Esophagus muscularis mucosa (tissue), 4 donors: ENCODE results near the gene RARG. TPM values are rescaled to one million over a fixed set of nuclear protein-coding genes. Genes with fewer than 3 reads are reported as not detected.
A peak's percentile ranks its signal among the peaks of the same experiment; 100 is the strongest.

Experiments
- DNase-seq: peaks from one replicate; pipeline ENCODE4 v3.0.0-alpha.2; 2017; ENCODE audit errors: extremely low spot score
- H3K27ac ChIP-seq, 4 donors: fragments of 200-600 bp; sonication (generic); replicated peaks in 1 of 4; 1 replicate in 3 of 4; 2 replicates in 1 of 4; pipeline ENCODE4 v1.5.1; 2016 to 2019; ENCODE audit warnings: mild to moderate bottlenecking in 1 of 4
- H3K27me3 ChIP-seq, 4 donors: fragments of 200-600 bp; sonication (generic); one replicate each; pipeline versions ENCODE4 v1.5.1 to v1.6.0; 2016 to 2019
- H3K36me3 ChIP-seq, 4 donors: fragments of 200-600 bp; sonication (generic); one replicate each; pipeline ENCODE4 v1.5.1; 2016 to 2019
- H3K4me1 ChIP-seq, 4 donors: fragments of 200-600 bp; sonication (generic); one replicate each; pipeline ENCODE4 v1.5.1; 2016 to 2019
- H3K4me3 ChIP-seq, 4 donors: fragments of 200-600 bp; sonication (generic); 1 replicate in 2 of 4; 2 replicates in 2 of 4; pipeline ENCODE4 v1.5.1; 2016 to 2019; ENCODE audit warnings: mild to moderate bottlenecking in 4 of 4, moderate library complexity in 1 of 4
- H3K9me3 ChIP-seq, 4 donors: fragments of 200-600 bp; sonication (generic); 1 replicate in 3 of 4; 2 replicates in 1 of 4; pipeline ENCODE4 v1.5.1; 2016 to 2019
- EP300 ChIP-seq: sonication (generic); formaldehyde crosslinking; IDR thresholded peaks from one replicate; pipeline ENCODE4 v1.6.1; 2017; ENCODE audit warnings: antibody characterized with exemption
- POLR2A ChIP-seq: fragments of 450-650 bp; IDR thresholded peaks from one replicate; pipeline ENCODE4 v1.6.1; 2017; ENCODE audit warnings: antibody characterized with exemption, moderate library complexity, mild to moderate bottlenecking, low read depth
- POLR2AphosphoS5 ChIP-seq, 2 donors: sonication (generic); formaldehyde crosslinking; IDR thresholded peaks; one replicate each; pipeline ENCODE4 v1.6.1; 2017; ENCODE audit warnings: antibody characterized with exemption in 2 of 2
- WGBS: methylation state at CpG from one replicate; pipeline ENCODE4 v1.1.5; 2018; 5-methylcytosine and 5-hydroxymethylcytosine counted together
- intact Hi-C: fragments of 100-400 bp; cut with DNase I; formaldehyde crosslinking; loops from one replicate; pipeline ENCODE4 v1.15.1; 2023
- total RNA-seq, 4 donors: library from RNA; depleted of rRNA; stranded (reverse); fragments of >200 nt; gene quantifications; one replicate each; pipeline versions ENCODE4 v1.1.0 to v1.2.1, GENCODE V29; 2016
- TF ChIP-seq, protein P1 (sequence below), 3 experiments: fragments of 200-600 bp in 2 of 3; fragments of 450-650 bp in 1 of 3; sonication (generic) in 2 of 3; IDR thresholded peaks; one replicate each; pipeline ENCODE4 v1.5.1; 2017 to 2019; ENCODE audit warnings: antibody characterized with exemption in 3 of 3, mild to moderate bottlenecking in 2 of 3, moderate library complexity in 1 of 3

RARG gene
- 10 to 100 TPM; 10.3 to 26.1 (median 22.9) TPM for total RNA-seq

DNA sequence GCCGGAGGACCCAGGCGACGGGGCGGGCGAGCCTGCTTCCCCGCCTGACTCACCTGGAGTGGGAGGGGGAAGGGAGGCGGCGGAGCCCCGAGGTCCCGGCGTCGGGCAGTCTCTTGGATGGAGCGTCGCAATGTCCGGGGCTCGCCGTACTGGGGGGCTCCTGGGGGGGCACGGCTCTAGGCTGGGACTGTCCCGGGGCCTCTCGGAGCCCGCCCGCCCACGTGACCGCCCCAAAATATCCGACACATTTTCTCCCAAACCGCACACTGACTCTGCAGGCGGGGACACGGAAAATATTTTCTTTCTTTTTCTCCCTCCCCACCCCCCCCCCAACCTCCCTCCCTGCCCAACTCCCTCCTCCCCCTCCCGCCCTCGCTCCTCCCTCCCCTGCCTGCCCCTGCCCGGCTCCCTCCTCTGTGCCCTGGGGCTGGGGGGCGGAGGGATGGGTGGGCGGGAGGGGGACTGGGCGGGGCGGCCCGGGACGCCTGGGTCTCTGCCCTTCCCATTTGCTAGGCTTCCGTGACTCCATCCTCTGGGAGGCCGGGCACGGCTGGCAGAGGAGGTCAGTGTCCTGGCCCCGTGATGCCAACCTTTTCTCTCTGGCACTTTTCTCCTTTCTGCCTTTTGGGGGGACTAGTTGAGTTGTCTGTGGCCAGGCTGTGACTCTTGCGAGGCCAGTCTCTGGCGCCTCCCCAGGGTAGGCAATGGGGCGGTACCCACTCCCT is at the start of gene RARG:
Gene RARG (minus strand): TSS at position 289 of the 725 bp plus-strand sequence. CDS start 4,664 bp downstream, outside the sequence.
- H3K4me1 ChIP-seq = peaks cover 34 to 64% (median 63%) of the 10 kb centered on the region in 4 donors
- WGBS = 2% methylated on average over 35 of the region's 44 CpGs
- peak; percentile 45 to 80 for TF ChIP-seq POLR2AphosphoS5 (IDR thresholded peaks at IDR 0.05)
- TF ChIP-seq, protein P1, sequence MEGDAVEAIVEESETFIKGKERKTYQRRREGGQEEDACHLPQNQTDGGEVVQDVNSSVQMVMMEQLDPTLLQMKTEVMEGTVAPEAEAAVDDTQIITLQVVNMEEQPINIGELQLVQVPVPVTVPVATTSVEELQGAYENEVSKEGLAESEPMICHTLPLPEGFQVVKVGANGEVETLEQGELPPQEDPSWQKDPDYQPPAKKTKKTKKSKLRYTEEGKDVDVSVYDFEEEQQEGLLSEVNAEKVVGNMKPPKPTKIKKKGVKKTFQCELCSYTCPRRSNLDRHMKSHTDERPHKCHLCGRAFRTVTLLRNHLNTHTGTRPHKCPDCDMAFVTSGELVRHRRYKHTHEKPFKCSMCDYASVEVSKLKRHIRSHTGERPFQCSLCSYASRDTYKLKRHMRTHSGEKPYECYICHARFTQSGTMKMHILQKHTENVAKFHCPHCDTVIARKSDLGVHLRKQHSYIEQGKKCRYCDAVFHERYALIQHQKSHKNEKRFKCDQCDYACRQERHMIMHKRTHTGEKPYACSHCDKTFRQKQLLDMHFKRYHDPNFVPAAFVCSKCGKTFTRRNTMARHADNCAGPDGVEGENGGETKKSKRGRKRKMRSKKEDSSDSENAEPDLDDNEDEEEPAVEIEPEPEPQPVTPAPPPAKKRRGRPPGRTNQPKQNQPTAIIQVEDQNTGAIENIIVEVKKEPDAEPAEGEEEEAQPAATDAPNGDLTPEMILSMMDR (IDR thresholded peaks at IDR 0.05) = peak in 1 of 3 experiments; percentile 16
- TF ChIP-seq POLR2A = no peak
- DNase-seq = no peak
- no peaks in the 10 kb centered on the region for H3K9me3 ChIP-seq
- peak within 1 kb of the TSS; percentile 71 to 93 (median 78) for H3K4me3 ChIP-seq
- intact Hi-C loops = no loop called here
- H3K36me3 ChIP-seq = peaks cover 0 to 17% (median 4%) of the 10 kb centered on the region in 4 donors
- no peaks in the 10 kb centered on the region for H3K27me3 ChIP-seq
- H3K27ac ChIP-seq = peak within 1 kb of the TSS; percentile 88 to 96 (median 90)

DNA sequence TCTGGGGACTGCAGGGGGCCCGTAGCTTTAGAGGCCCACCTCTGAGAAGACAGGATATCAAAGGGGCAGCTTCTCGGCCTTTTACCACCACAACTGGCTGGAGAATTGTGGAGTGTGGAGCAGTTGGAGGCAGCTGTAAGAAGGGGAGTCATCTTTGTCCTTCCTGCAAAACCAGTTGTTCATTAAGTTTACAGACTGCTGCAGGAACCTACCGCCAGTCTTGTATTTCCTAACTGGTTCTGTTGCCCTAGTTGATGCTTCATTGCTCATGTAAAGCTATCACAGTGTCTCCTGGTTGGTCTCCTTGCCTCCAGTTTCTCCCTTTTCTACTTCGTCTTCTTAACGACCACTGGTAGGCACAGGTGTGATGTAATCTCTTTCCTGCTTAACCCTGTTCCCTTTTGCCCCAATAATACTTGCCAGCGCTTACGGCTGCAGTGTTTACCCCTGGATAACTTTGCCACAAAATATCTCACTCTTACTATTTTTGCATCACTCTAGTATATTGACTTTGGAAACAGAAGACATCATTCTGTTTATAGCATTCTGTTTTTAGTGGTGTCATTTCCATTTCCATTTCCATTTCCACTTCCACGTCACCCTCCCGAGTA is 48.0 kb upstream of the RARG start:
- no peak overlapping the region for H3K4me3 ChIP-seq
- no peaks in the 10 kb centered on the region for H3K36me3 ChIP-seq
- no peaks in the 10 kb centered on the region for H3K4me1 ChIP-seq
- H3K27ac ChIP-seq = no peak overlapping the region
- DNase-seq = no peak
- no peaks in the 10 kb centered on the region for H3K27me3 ChIP-seq
- WGBS = 92% methylated on average over 9 of the region's 9 CpGs
- intact Hi-C loops = no loop called here
- TF ChIP-seq EP300 (no peak), POLR2AphosphoS5 (IDR thresholded peaks at IDR 0.05) (no peak), POLR2A (no peak)
- TF ChIP-seq, protein P1 (IDR thresholded peaks at IDR 0.05) = no peak
- no peaks in the 10 kb centered on the region for H3K9me3 ChIP-seq

DNA sequence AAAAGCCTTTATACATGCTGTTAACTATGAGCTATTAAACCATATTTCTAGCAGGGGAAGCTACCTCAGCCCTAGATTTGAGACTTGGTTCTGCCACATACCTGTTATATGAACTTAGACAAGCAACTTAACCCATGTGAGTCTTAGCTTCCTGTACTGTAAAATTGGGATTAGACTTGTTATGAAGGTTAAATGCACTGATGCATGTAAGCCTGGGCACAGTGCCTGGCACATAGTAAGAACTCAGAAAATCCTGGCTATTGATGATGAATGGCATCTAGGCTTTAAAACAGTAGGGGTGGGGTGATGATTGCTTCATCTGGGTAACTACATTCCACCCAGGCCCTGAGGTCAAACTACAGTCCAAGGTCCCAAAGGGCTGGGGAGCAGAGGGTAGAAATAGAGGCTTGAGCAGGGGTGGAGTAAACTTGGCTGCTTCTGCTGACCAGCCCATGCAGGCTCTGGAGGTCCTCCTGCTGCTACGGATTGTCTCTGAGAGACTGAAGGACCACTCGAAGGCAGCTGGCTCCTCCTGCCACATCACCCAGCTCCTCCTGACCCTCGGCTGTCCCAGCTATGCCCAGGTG is 47.4 kb upstream of the RARG start:
- no peak for TF ChIP-seq EP300
- TF ChIP-seq, protein P1 (IDR thresholded peaks at IDR 0.05) = no peak
- TF ChIP-seq POLR2AphosphoS5 (IDR thresholded peaks at IDR 0.05) = no peak
- TF ChIP-seq POLR2A = no peak
- Histone ChIP-seq H3K36me3 (no peaks in the 10 kb centered on the region), H3K4me3 (no peak overlapping the region), H3K27ac (no peak overlapping the region), H3K9me3 (no peaks in the 10 kb centered on the region), H3K4me1 (no peaks in the 10 kb centered on the region), H3K27me3 (no peaks in the 10 kb centered on the region)
- intact Hi-C loops = no loop called here
- 86% methylated on average over 1 of the region's 3 CpGs for WGBS
- DNase-seq = no peak

DNA sequence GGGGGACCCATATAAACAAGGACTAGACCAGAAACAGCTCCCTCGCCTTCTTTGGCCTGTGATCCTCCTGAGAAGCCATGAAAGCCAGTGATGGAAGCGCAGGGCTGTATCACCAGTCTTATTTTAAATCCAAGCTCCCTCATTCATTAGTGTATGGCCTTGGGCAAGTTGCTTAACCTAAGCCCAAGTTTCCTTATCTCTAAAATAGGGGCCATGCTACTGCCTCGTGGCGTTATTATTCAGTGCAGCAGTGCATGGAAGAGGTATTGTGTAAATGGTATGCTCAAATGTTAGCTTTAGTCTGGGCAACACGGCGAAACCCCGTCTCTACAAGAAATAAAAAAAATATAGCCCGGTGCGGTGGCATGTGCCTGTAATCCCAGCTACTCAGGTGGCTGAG is 46.0 kb upstream of the RARG start:
- WGBS = 94% methylated on average over 9 of the region's 9 CpGs
- DNase-seq = no peak
- no peaks in the 10 kb centered on the region for H3K4me1 ChIP-seq
- no peaks in the 10 kb centered on the region for H3K27me3 ChIP-seq
- no peaks in the 10 kb centered on the region for H3K9me3 ChIP-seq
- TF ChIP-seq POLR2A (no peak), EP300 (no peak), POLR2AphosphoS5 (IDR thresholded peaks at IDR 0.05) (no peak)
- TF ChIP-seq, protein P1 (IDR thresholded peaks at IDR 0.05) = no peak
- H3K27ac ChIP-seq = no peak overlapping the region
- no peaks in the 10 kb centered on the region for H3K36me3 ChIP-seq
- intact Hi-C loops = no loop called here
- H3K4me3 ChIP-seq = no peak overlapping the region
